ENCODE measurements around the gene RYR3.

- TF ChIP-seq CTCF (IDR thresholded peaks at IDR 0.05 in 2 of 3, conservative IDR thresholded peaks at IDR 0.05 in 1 of 3; ENCODE audit: control insufficient read depth in 2 of 3, extremely low read depth in 1 of 3, insufficient read depth in 1 of 3, low read depth in 3 of 3, low read length in 3 of 3) (no peak), CEBPB (IDR thresholded peaks at IDR 0.05; ENCODE audit: borderline replicate concordance in 1 of 2, low read depth in 2 of 2, low read length in 2 of 2) (no peak), GABPA (IDR thresholded peaks at IDR 0.05; ENCODE audit: low read depth) (no peak), MXI1 (IDR thresholded peaks at IDR 0.05; ENCODE audit: low read depth, low read length) (no peak), MAX (IDR thresholded peaks at IDR 0.05; ENCODE audit: low read depth, low read length) (no peak), CUX1 (IDR thresholded peaks at IDR 0.05; ENCODE audit: insufficient replicate concordance, low read depth, low read length) (no peak), JUND (IDR thresholded peaks at IDR 0.05; ENCODE audit: low read depth, low read length) (no peak), SIN3A (IDR thresholded peaks at IDR 0.05; ENCODE audit: low read depth, low read length) (no peak), TCF7 (IDR thresholded peaks at IDR 0.05; ENCODE audit: borderline replicate concordance) (no peak), RBBP5 (conservative IDR thresholded peaks at IDR 0.05) (no peak)
These were observed 572.2 kb downstream of the RYR3 start for GRCh38 chr15:33882921-33883320.
